Brain microvascular endothelial cell (primary cell): ENCODE results near the gene PSMC1.

Experiments used
- DNase-seq: peaks from one replicate; pipeline ENCODE4 v3.0.0-alpha.2; 2020
- H3K27ac ChIP-seq: fragments of 250-450 bp; sonication (Bioruptor Pico); 2 replicates; pipeline ENCODE4 v1.5.1; 2020; ENCODE audit warnings: mild to moderate bottlenecking, moderate library complexity
- H3K27me3 ChIP-seq: fragments of 250-450 bp; sonication (Bioruptor Pico); replicated peaks from 2 replicates; pipeline ENCODE4 v1.5.1; 2020; ENCODE audit warnings: mild to moderate bottlenecking
- H3K36me3 ChIP-seq: fragments of 250-450 bp; sonication (Bioruptor Pico); replicated peaks from 2 replicates; pipeline ENCODE4 v1.5.1; 2020; ENCODE audit warnings: mild to moderate bottlenecking
- H3K4me3 ChIP-seq: 2 replicates; pipeline ENCODE4 v1.5.1; 2011; ENCODE audit warnings: low read depth, mild to moderate bottlenecking, control low read depth, low read length, moderate library complexity
- in situ Hi-C: cut with HindIII; loops from 2 replicates; pipeline ENCODE4 v1.10.0; 2017; ENCODE audit warnings: low sequenced_read_pairs, low pct_ligation_motif_present
- TF ChIP-seq, protein P1 (sequence below): IDR thresholded peaks from 2 replicates; pipeline ENCODE4 v1.5.1; 2011; ENCODE audit warnings: low read depth, mild to moderate bottlenecking, moderate library complexity, low read length, control low read depth, inconsistent platforms; ENCODE audit errors: missing control alignments

The PSMC1 gene

DNA sequence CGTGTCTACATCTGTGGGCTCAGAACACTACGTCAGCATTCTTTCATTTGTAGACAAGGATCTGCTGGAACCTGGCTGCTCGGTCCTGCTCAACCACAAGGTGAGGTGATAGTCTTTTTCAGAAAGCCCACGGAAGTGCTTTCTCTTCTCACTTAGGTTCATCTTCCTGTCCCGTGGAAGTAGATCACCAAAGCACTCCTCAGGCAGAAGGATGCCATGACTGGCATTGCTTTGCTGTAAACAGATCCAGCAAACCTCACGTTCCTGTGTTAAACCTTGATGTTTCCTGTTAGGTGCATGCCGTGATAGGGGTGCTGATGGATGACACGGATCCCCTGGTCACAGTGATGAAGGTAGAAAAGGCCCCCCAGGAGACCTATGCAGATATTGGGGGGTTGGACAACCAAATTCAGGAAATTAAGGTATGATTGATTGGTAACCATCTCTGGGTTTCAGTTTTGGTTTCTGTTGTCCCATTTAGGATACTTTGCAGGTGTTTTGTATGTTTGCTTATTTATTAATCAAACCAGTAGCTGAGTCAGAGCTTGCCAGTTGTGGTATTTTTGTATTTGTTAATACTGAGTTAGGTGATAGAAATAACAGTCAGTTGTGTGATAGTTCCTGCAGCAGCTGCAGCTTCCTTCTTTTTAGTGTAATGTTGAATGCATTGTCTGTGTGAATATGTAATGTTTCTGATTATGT, 7.5 kb downstream of the PSMC1 start:
- no peak for DNase-seq
- peaks cover 74% of the 10 kb centered on the region for H3K36me3 ChIP-seq
- no peak overlapping the region for H3K27ac ChIP-seq

DNA sequence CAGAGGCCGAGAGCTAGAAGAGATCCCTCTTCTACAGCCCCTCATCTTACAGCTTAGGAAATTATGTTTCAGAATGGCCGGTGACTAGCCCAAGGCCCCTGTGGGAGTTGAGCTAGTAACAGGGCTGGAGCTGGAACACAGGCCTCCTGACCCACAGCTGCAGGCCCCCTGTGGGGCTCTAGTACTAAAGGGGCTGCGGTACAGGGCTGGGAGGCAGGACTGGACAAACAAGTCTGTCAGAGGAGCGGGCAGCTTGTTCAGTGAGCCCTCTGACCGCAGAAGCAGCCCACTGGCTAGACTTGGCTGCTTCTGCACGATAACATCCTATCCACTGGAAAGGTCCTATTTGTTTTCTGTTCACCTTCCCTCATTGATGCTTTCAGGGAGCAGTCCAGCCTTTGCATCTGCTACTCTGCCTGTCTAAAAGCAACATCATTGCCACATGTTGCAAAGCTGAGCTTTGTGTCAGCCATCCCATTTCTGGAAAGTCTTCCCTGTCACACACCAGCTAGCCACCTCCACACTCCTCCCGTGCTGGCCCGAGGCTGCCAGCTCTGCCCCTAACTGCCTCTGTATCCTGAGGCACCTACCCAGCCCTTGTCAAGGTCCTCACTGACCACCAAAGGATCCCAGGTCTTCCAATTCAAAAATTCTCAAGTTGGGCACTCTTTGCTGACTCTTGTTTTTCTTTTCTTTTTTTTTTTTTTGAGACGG, 10.2 kb downstream of the PSMC1 start:
- H3K4me3 ChIP-seq: no peak overlapping the region
- no peak for DNase-seq
- H3K27ac ChIP-seq: no peak overlapping the region
- TF ChIP-seq, protein P1, sequence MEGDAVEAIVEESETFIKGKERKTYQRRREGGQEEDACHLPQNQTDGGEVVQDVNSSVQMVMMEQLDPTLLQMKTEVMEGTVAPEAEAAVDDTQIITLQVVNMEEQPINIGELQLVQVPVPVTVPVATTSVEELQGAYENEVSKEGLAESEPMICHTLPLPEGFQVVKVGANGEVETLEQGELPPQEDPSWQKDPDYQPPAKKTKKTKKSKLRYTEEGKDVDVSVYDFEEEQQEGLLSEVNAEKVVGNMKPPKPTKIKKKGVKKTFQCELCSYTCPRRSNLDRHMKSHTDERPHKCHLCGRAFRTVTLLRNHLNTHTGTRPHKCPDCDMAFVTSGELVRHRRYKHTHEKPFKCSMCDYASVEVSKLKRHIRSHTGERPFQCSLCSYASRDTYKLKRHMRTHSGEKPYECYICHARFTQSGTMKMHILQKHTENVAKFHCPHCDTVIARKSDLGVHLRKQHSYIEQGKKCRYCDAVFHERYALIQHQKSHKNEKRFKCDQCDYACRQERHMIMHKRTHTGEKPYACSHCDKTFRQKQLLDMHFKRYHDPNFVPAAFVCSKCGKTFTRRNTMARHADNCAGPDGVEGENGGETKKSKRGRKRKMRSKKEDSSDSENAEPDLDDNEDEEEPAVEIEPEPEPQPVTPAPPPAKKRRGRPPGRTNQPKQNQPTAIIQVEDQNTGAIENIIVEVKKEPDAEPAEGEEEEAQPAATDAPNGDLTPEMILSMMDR: no peak
- in situ Hi-C loops: no loop called here
- H3K36me3 ChIP-seq: peaks cover 77% of the 10 kb centered on the region
- no peaks in the 10 kb centered on the region for H3K27me3 ChIP-seq

More for the DNA sequence above, 7.5 kb downstream of the PSMC1 start:
- TF ChIP-seq, protein P1: no peak
- H3K27me3 ChIP-seq: no peaks in the 10 kb centered on the region
- H3K4me3 ChIP-seq: no peak overlapping the region
- in situ Hi-C loops: no loop called here

DNA sequence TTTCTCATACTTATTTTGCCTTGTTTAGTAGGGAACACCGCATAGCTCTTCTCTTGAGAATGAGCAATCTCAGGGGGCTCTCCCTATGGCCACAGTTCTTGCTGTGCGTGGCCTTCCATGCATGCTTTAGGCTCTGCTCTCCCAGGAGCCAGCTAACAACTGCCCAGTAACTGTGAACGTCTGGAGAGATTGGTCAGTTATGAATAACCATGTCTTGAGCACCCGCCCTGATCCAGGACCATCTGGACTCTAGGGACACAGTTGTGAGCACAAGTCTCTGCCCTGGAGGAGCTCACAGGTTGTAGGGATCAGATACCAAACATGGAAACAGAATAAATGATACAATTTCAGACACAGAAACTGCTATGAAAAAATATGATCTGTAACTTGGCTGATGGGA, 12.1 kb downstream of the PSMC1 start:
- H3K27ac ChIP-seq: no peak overlapping the region
- TF ChIP-seq, protein P1: no peak
- in situ Hi-C loops: no loop called here
- no peak for DNase-seq
- H3K4me3 ChIP-seq: no peak overlapping the region
- no peaks in the 10 kb centered on the region for H3K27me3 ChIP-seq
- H3K36me3 ChIP-seq: peaks cover 85% of the 10 kb centered on the region

DNA sequence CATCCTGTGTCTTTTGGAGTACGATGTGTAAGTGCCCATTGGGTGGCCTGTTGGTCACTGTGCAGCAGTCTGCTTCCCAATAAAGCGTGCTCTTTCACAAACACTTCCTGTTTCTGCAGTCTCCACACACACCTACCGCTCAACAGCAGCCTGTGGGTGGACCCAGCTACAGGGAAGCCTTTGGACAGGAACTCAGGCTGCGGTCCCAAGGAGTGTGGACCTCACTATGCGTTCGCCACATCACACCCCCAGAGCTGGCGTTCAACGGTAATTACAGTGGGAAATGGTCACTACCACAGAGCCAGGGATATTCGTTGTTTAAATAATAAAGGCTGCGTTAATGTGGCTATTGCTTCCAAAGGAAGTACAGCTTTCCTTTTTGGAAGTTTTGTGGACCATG, 16.2 kb downstream of the PSMC1 start:
- peaks cover 55% of the 10 kb centered on the region for H3K36me3 ChIP-seq

DNA sequence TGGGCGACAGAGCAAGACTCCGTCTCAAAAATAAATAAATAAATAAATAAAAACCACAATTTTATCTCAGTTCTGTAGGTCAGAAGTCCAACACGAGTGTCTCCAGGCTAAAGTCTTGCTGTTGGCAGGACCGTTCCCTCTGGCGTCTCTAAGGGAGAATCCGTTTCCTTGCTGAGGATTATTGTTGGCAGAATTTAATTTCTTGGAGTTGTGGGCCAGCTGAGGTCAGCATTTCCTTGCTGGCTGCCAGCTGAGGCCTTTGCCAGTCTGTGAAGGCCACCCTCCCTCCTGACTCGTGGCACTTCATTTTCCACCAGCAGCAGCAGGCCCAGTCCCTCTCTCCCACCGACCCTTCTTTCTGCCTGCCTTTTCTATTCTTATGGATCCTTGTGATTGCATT, 17.2 kb downstream of the PSMC1 start:
- no peak for DNase-seq
- Histone ChIP-seq H3K27me3 (no peaks in the 10 kb centered on the region), H3K27ac (no peak overlapping the region), H3K4me3 (no peak overlapping the region), H3K36me3 (peaks cover 49% of the 10 kb centered on the region)
- TF ChIP-seq, protein P1: no peak
- in situ Hi-C loops: no loop called here

More for the DNA sequence above, 16.2 kb downstream of the PSMC1 start:
- no peak for DNase-seq
- in situ Hi-C loops: no loop called here
- Histone ChIP-seq H3K27me3 (no peaks in the 10 kb centered on the region), H3K4me3 (no peak overlapping the region), H3K27ac (no peak overlapping the region)
- TF ChIP-seq, protein P1: no peak
